Transverse colon (tissue), 4 donors: ENCODE measurements around the gene ITGAE. TPM values are rescaled to one million over a fixed set of nuclear protein-coding genes. Genes with fewer than 3 reads are reported as not detected.
"Not testable (repeated sequence)": the region's sequence is repeated elsewhere in the genome, so short reads cannot be mapped to it uniquely, and the experiment has no call there.

Experiments used
- DNase-seq: peaks from one replicate; pipeline ENCODE4 v3.0.0-alpha.2; 2019
- H3K27ac ChIP-seq, 4 donors: fragments of 200-600 bp; sonication (generic); 2 replicates each; pipeline ENCODE4 v1.5.1; 2016 to 2018; ENCODE audit warnings: inconsistent platforms in 4 of 4
- H3K27me3 ChIP-seq: fragments of 200-600 bp; sonication (generic); 2 replicates; pipeline ENCODE4 v1.5.1; 2017; ENCODE audit warnings: inconsistent platforms
- H3K36me3 ChIP-seq, 4 donors: fragments of 200-600 bp; sonication (generic); 2 replicates each; pipeline ENCODE4 v1.5.1; 2017 to 2019; ENCODE audit warnings: inconsistent platforms in 4 of 4
- H3K4me1 ChIP-seq, 4 donors: fragments of 200-600 bp; sonication (generic); 2 replicates each; pipeline ENCODE4 v1.5.1; 2017 to 2020; ENCODE audit warnings: inconsistent platforms in 4 of 4
- H3K4me3 ChIP-seq, 4 donors: fragments of 200-600 bp; sonication (generic); 1 replicate in 1 of 4; 2 replicates in 3 of 4; pipeline versions ENCODE4 v1.5.1 to v1.6.1; 2017 to 2019; ENCODE audit warnings: inconsistent platforms in 4 of 4
- H3K9me3 ChIP-seq, 2 donors: fragments of 200-600 bp; sonication (generic); 2 replicates each; pipeline ENCODE4 v1.5.1; 2017 to 2019; ENCODE audit warnings: inconsistent platforms in 2 of 2
- CTCF ChIP-seq, 5 experiments: fragments of 200-600 bp in 3 of 5; fragments of 450-650 bp in 2 of 5; sonication (generic) in 3 of 5; IDR thresholded peaks; 1 replicate in 2 of 5; 2 replicates in 3 of 5; pipeline ENCODE4 v1.5.1; 2016 to 2017; ENCODE audit warnings: antibody characterized with exemption in 5 of 5, inconsistent platforms in 3 of 5, mild to moderate bottlenecking in 2 of 5, moderate library complexity in 1 of 5
- EP300 ChIP-seq: sonication (generic); formaldehyde crosslinking; IDR thresholded peaks from one replicate; pipeline ENCODE4 v1.6.1; 2017; ENCODE audit warnings: antibody characterized with exemption, low read depth
- POLR2A ChIP-seq: fragments of 450-650 bp; IDR thresholded peaks from one replicate; pipeline ENCODE4 v1.6.1; 2016; ENCODE audit warnings: antibody characterized with exemption, mild to moderate bottlenecking, moderate library complexity
- POLR2AphosphoS5 ChIP-seq, 3 donors: sonication (generic); formaldehyde crosslinking; IDR thresholded peaks; one replicate each; pipeline ENCODE4 v1.6.1; 2016; ENCODE audit warnings: antibody characterized with exemption in 3 of 3
- WGBS, 2 donors: methylation state at CpG; one replicate each; pipeline ENCODE4 v1.1.5; 2018; ENCODE audit warnings: low coverage in 1 of 2; 5-methylcytosine and 5-hydroxymethylcytosine counted together
- in situ Hi-C, 4 donors: fragments of 200-750 bp; cut with MboI; loops; one replicate each; pipeline versions ENCODE4 v1.15.0 to v1.15.1; 2017; ENCODE audit warnings: low sequenced_read_pairs in 3 of 4, low pct_ligation_motif_present in 1 of 4, low pct_unique_long_range_greater_than_20kb in 1 of 4
- intact Hi-C: fragments of 100-400 bp; cut with DNase I; formaldehyde crosslinking; loops from one replicate; pipeline ENCODE4 v1.15.1; 2023; ENCODE audit warnings: low total_unique reads
- total RNA-seq, 4 donors: library from RNA; depleted of rRNA; stranded (reverse); fragments of >200 nt; gene quantifications; one replicate each; pipeline ENCODE4 v1.1.0, GENCODE V29; 2016

ITGAE gene
- total RNA-seq, 4 donors from 2014 or later = 2.8 to 23.1 (median 14.5) TPM

GRCh38 chr17:3729881-3730280 lies 71.1 kb downstream of the ITGAE start:
- in situ Hi-C loops (loop anchor here (10.0 to 25.0 kb wide), 2 partner anchors 95 to 107 kb away; partner anchors contain the start of gene NCBP3 (in 2 of the 4)), intact Hi-C loops (loop anchor here (10.0 kb wide), 1 partner anchor 275 kb away; no protein-coding TSS in a partner anchor)
- Histone ChIP-seq H3K27me3 (no peaks in the 10 kb centered on the region), H3K4me3 (no peak overlapping the region), H3K27ac (no peak overlapping the region), H3K36me3 (no peaks in the 10 kb centered on the region), H3K4me1 (peaks cover 0 to 2% (median 0%) of the 10 kb centered on the region in 4 donors), H3K9me3 (no peaks in the 10 kb centered on the region)
- WGBS, 2 donors = 66% methylated on average over 6 of the region's 6 CpGs; no CpG with 5 or more reads in 1 of the 2 donors
- no peak for DNase-seq
- TF ChIP-seq CTCF (IDR thresholded peaks at IDR 0.05) = no peak
- peak in 1 of 3 donors; percentile 10 for TF ChIP-seq POLR2AphosphoS5 (IDR thresholded peaks at IDR 0.05)

GRCh38 chr17:3728099-3728498 lies 72.9 kb downstream of the ITGAE start:
- H3K27ac ChIP-seq, H3K9me3 ChIP-seq, H3K4me3 ChIP-seq, intact Hi-C loops, H3K36me3 ChIP-seq, H3K27me3 ChIP-seq, DNase-seq: not testable (repeated sequence)
- 97% methylated on average over 3 of the region's 3 CpGs; no CpG with 5 or more reads in 1 of the 2 donors for WGBS, 2 donors
- H3K4me1 ChIP-seq = peaks cover 0 to 12% (median 9%) of the 10 kb centered on the region in 4 donors
- in situ Hi-C loops = loop anchor here in 2 of 4 donors (25.0 kb wide), 1 partner anchor 109 kb away; the partner anchor contains the start of gene NCBP3 (in 2 of the 2)

GRCh38 chr17:3727041-3727440 lies 73.9 kb downstream of the ITGAE start:
- Histone ChIP-seq H3K4me1 (peaks cover 7 to 22% (median 15%) of the 10 kb centered on the region in 4 donors), H3K36me3 (no peaks in the 10 kb centered on the region), H3K9me3 (no peaks in the 10 kb centered on the region), H3K4me3 (no peak overlapping the region), H3K27me3 (no peaks in the 10 kb centered on the region), H3K27ac (no peak overlapping the region)
- TF ChIP-seq CTCF (IDR thresholded peaks at IDR 0.05) (no peak), POLR2A (no peak), EP300 (no peak), POLR2AphosphoS5 (IDR thresholded peaks at IDR 0.05) (no peak)
- 29 to 35% methylated on average over 2 of the region's 2 CpGs for WGBS, 2 donors
- DNase-seq = no peak
- intact Hi-C loops = no loop called here
- in situ Hi-C loops = loop anchor here in 2 of 4 donors (25.0 kb wide), 1 partner anchor 110 kb away; the partner anchor contains the start of gene NCBP3 (in 2 of the 2)

GRCh38 chr17:3724378-3725077 lies 76.5 kb downstream of the ITGAE start:
- in situ Hi-C loops (loop anchor here in 2 of 4 donors (25.0 kb wide), 1 partner anchor 113 kb away; the partner anchor contains the start of gene NCBP3 (in 2 of the 2)), intact Hi-C loops (no loop called here)
- no peaks in the 10 kb centered on the region for H3K9me3 ChIP-seq
- H3K27ac ChIP-seq = peak overlapping the region in 1 of 4 donors; percentile 86
- TF ChIP-seq EP300 = no peak
- no peak for TF ChIP-seq CTCF (IDR thresholded peaks at IDR 0.05)
- no peak for TF ChIP-seq POLR2AphosphoS5 (IDR thresholded peaks at IDR 0.05)
- no peak for TF ChIP-seq POLR2A
- H3K4me3 ChIP-seq = peak overlapping the region; percentile 62 to 79 (median 74)
- 22 to 33% methylated on average over 3 to 21 of the region's 27 CpGs for WGBS, 2 donors
- H3K27me3 ChIP-seq = no peaks in the 10 kb centered on the region
- no peaks in the 10 kb centered on the region for H3K36me3 ChIP-seq
- DNase-seq = no peak
- H3K4me1 ChIP-seq = peaks cover 10 to 46% (median 25%) of the 10 kb centered on the region in 4 donors
